ENCODE measurements around the gene RYR1.
"Not testable (repeated sequence)": the region's sequence is repeated elsewhere in the genome, so short reads cannot be mapped to it uniquely, and the experiment has no call there.

Gene RYR1

GRCh38 chr19:38425810-38426466, 7.6 kb upstream of the RYR1 start, which contains the start of gene RASGRP4:
Gene RASGRP4, minus strand, starts transcription at chr19:38426219. Its CDS starts 128 bp downstream, at chr19:38426091.
- no peak for DNase-seq (ENCODE audit: low read depth in 3 of 3)

GRCh38 chr19:38427035-38427677, 6.3 kb upstream of the RYR1 start:
- DNase-seq (ENCODE audit: low read depth in 3 of 3): not testable (repeated sequence)

GRCh38 chr19:38429055-38429810, 4.3 kb upstream of the RYR1 start:
- DNase-seq (ENCODE audit: low read depth in 3 of 3): no peak

GRCh38 chr19:38429811-38430156, 3.7 kb upstream of the RYR1 start:
- DNase-seq (ENCODE audit: low read depth in 3 of 3): no peak

GRCh38 chr19:38430931-38431330, 2.6 kb upstream of the RYR1 start:
- DNase-seq (ENCODE audit: low read depth in 3 of 3): no peak

- no peak for DNase-seq (ENCODE audit: low read depth in 3 of 3)
Measured at GRCh38 chr19:38434549-38435051, 1.1 kb downstream of the RYR1 start.

GRCh38 chr19:38437295-38437694, 3.8 kb downstream of the RYR1 start:
- no peak for DNase-seq (ENCODE audit: low read depth in 3 of 3)

- DNase-seq (ENCODE audit: low read depth in 3 of 3): no peak
Measured at GRCh38 chr19:38437917-38438316, 4.4 kb downstream of the RYR1 start.

GRCh38 chr19:38440592-38440991, 7.1 kb downstream of the RYR1 start:
- DNase-seq (ENCODE audit: low read depth in 3 of 3): no peak

- DNase-seq (ENCODE audit: low read depth in 3 of 3): no peak
Measured at GRCh38 chr19:38441657-38442348, 8.3 kb downstream of the RYR1 start.

- no peak for DNase-seq (ENCODE audit: low read depth in 3 of 3)
Measured at GRCh38 chr19:38442736-38443135, 9.2 kb downstream of the RYR1 start.

GRCh38 chr19:38443458-38443999, 10.0 kb downstream of the RYR1 start:
- DNase-seq (ENCODE audit: low read depth in 3 of 3): no peak

- no peak for DNase-seq (ENCODE audit: low read depth in 3 of 3)
Measured at GRCh38 chr19:38444026-38444425, 10.5 kb downstream of the RYR1 start.

GRCh38 chr19:38445362-38445761, 11.9 kb downstream of the RYR1 start:
- no peak for DNase-seq (ENCODE audit: low read depth in 3 of 3)

- DNase-seq (ENCODE audit: low read depth in 3 of 3): no peak
Measured at GRCh38 chr19:38448225-38448624, 14.7 kb downstream of the RYR1 start.

- DNase-seq (ENCODE audit: low read depth in 3 of 3): no peak
Measured at GRCh38 chr19:38449518-38449917, 16.0 kb downstream of the RYR1 start.

GRCh38 chr19:38451036-38451435, 17.5 kb downstream of the RYR1 start:
- DNase-seq (ENCODE audit: low read depth in 3 of 3): no peak

GRCh38 chr19:38451629-38452028, 18.1 kb downstream of the RYR1 start:
- DNase-seq (ENCODE audit: low read depth in 3 of 3): no peak

- DNase-seq (ENCODE audit: low read depth in 3 of 3): no peak
Measured at GRCh38 chr19:38452430-38453366, 19.2 kb downstream of the RYR1 start.

- DNase-seq (ENCODE audit: low read depth in 3 of 3): no peak
Measured at GRCh38 chr19:38453596-38453995, 20.1 kb downstream of the RYR1 start.

GRCh38 chr19:38455031-38455430, 21.5 kb downstream of the RYR1 start:
- DNase-seq (ENCODE audit: low read depth in 3 of 3): no peak

Measured in stimulated activated CD4-positive, alpha-beta T cell treated with anti-CD3 and anti-CD28 coated beads, TNF-alpha, amount 100 ng/mL, for 4 hours (primary cell).